HG03469 (cell line): Measurements from ENCODE around the gene ZBTB46.
"Not testable (repeated sequence)": the region's sequence is repeated elsewhere in the genome, so short reads cannot be mapped to it uniquely, and the experiment has no call there.

Experiments
- ATAC-seq: cut with Tn5 transposase; IDR thresholded peaks from one replicate; pipeline ENCODE4 v1.9.1; 2021; ENCODE audit warnings: mild to moderate bottlenecking, moderate library complexity, moderate number of reproducible peaks; ENCODE audit not compliant: unreplicated experiment

Gene ZBTB46

GRCh38 chr20:63859166-63859699 is 28.2 kb upstream of the ZBTB46 start:
- no peak for ATAC-seq

DNA sequence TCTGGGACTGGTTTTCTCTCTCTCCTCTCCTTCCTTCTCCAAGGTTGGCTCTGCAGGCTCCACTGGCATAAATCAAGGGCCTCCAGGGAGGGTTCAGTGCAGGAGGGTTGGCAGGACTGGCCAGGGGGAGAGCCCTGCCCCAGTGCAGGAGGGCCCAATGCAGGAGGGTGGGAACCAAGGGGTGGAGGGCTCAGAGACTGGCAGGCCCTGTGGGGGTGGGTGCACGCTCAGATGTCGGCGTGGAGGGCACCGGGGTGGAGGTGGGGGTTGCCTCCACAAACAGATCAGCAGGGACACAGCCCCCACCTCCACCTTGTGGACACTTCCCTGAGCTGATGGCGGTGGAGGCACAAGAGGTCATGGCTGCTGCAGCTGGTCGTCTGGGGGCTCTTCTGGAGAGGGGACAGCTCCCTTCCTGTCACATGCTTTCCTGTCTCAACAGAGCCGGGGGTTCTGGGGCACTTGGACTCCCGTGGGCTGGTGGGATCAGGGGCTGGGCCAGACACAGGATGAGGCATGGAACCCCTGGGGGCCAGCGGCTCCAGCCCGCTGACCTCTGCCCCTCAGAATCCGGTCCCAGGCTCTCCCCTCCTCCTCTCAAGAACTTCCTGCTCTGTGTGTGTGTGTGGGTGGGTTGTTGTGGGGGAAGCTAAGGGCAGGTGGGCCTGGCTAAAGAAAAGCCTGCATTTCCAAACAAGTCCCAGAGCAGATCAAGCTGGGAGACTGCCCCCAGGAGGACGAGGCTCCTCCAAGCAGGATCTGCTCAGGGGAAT is 27.5 kb upstream of the ZBTB46 start:
- no peak for ATAC-seq

GRCh38 chr20:63857764-63858392 is 26.8 kb upstream of the ZBTB46 start:
- ATAC-seq = no peak

DNA sequence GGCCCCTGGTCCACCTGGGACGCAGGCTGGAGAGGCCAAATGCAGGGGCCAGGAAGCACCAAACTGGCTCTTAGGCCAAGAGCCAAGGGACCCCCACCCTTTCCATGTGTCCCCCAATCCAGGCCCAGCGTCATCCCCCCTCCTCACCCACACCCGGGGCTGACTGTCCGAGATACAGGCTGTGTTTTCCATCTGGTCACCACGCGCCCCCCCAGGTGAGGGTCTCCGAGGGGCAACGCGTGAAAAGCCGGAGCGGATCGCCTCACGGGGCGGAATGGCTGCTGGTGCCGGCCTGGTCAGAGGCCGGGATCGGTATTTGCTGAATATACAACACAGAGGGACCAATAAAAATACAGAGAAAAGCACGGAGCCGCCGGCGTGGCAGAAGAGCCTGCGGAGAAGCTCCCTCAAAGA is 25.0 kb upstream of the ZBTB46 start:
- no peak for ATAC-seq

GRCh38 chr20:63855363-63856097 is 24.5 kb upstream of the ZBTB46 start:
- ATAC-seq = no peak

DNA sequence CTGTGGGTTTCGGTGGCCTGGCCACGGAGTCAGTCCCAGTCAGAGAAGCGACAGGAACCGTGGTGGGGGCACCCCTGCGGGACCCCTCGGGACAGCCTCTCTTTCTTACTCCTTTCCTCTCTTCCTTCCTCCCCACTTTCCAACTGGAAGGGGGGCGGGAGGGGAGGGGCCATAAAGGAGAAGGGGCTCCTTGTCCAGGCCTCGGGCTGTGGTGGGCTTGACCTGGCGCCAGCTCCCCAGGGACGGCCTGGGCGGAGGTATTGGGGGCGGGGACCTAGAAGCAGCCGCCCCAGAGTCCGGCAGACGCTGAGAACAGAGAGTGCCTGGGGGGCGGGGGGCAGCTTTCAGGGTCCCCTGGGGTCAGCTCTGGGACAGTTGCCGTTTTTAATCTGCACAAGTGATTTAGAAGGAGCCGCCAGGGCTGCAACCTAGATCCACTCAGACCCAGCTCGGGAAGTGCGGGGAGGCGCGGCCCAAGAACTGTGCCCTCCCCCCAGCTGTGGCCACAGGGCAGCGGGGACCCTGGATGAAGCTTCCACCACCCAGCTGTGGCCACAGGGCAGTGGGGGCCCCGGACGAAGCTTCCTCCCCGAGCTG is 23.8 kb upstream of the ZBTB46 start:
- ATAC-seq = no peak

- ATAC-seq = no peak
Measured at GRCh38 chr20:63854069-63854765, 23.2 kb upstream of the ZBTB46 start.

DNA sequence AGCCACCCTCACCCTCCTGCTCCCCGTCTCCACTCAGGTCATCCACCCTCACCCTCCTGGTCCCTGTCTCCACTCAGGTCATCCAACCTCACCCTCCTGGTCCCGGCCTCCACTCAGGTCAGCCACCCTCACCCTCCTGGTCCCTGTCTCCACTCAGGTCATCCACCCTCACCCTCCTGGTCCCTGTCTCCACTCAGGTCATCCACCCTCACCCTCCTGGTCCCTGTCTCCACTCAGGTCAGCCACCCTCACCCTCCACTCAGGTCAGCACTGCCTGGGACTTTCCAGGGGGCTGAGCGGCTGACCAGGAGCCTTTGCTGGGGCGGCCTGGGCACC is 22.6 kb upstream of the ZBTB46 start:
- not testable (repeated sequence) for ATAC-seq

- ATAC-seq = not testable (repeated sequence)
Measured at GRCh38 chr20:63851548-63851943, 20.5 kb upstream of the ZBTB46 start.

DNA sequence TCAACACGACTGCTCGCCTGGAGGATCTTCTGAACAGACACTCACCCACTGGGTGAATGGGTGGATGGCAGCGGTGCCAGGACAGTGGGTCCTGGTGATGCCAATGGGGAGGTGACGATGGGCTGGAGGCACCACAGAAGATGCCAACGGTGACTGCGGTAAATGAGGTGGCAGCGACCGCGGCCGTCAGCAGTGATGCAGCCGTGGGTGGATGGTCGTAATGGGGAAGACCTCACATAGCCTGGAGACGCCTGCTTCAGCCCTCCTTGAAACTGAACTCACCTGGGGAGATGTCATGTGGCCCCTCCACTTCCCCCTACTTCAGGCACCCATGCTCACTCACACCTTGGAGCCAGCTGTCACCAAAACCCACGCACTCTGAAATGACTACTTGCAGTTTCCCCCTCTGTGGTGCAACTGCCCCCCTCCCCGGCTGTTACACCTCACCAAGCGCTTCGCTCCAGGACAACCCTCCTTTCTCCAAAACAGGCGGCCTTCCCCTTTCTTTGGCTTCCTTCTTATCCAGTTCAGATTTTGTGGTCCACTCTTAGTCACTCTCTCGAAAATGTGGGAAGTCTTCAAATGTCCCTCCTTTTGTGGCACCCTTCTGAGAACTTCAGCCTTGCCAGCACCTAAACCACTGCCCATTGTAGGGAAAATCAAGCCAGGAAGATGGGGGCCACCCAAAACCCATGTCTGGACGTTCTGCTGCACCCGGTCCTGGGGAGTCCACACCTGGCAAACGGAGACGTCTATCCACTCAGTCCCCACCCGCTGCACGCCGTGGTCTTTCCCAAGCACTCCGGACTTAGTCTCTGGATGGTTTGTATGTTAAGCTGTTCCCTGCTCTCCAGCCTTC is 19.9 kb upstream of the ZBTB46 start:
- peak; percentile 42 for ATAC-seq

- ATAC-seq = no peak
Measured at GRCh38 chr20:63848003-63848911, 17.2 kb upstream of the ZBTB46 start.

GRCh38 chr20:63847237-63848002 is 16.4 kb upstream of the ZBTB46 start:
- ATAC-seq = no peak

- no peak for ATAC-seq
Measured at GRCh38 chr20:63846888-63847236, 15.8 kb upstream of the ZBTB46 start.

DNA sequence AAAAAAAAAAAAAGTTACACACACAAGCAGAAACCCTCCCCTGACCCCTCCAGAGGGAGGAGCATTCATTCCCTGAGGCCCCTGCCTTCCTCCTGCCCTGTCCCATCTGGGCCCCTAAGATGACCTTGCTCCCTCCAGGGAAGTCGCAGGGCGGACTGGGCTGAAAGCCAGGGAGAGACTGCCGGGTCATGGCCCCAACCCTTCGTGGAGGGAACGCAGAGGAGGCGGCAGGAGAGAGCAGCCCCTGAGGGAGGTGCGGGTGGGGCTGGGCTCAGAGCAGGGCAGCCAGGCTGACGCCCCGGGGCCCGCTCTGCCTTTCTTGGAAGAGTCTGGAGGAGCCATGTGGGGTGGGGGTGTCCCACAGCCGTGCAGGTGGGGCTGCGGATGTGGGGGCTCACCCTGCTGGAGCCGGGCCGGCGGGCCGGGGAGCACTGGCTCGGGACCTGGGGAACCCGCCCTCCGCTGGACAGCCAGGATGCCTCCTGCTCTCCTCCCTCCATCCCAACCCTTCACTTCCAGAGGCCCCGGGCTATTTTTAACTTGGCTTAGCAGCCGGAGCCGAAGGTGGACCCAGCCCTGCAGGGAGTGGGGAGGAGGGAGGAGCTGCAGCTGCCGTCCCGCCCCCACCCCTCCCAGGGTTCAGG is 15.2 kb upstream of the ZBTB46 start:
- ATAC-seq = no peak

- ATAC-seq = no peak
Measured at GRCh38 chr20:63844511-63844991, 13.5 kb upstream of the ZBTB46 start.

- no peak for ATAC-seq
Measured at GRCh38 chr20:63843778-63844177, 12.7 kb upstream of the ZBTB46 start.

- no peak for ATAC-seq
Measured at GRCh38 chr20:63843222-63843621, 12.2 kb upstream of the ZBTB46 start.
